ENCODE data around the gene ARHGAP10. TPM values are rescaled to one million over a fixed set of nuclear protein-coding genes. Genes with fewer than 3 reads are reported as not detected.

ARHGAP10 gene
- total RNA-seq, 1 experiment from 2014 or later, result 4.8 TPM

DNA sequence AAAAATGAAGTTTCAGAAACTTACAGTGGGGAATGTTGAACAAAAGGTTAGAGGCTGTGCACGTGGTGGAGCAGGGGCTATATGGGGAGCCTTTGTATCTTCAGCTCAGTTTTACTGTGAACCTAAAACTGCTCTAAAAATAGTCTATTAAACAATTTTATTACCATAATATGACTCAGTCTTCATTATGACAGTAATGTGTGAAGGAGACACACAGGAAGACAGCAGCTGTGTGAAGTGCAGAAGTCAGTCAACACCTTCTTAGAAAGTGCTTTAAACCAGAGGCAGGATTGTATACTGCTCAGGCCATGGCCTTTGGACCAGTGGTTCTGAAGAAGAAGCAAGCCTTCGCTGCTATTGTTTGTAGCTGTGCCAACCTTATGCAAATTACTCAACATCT is 89.7 kb downstream of the ARHGAP10 start:
- Histone ChIP-seq H3K27me3 (replicated peaks; ENCODE audit: insufficient read depth, low read depth, low read length, poor library complexity) (no peaks in the 10 kb centered on the region), H3K27ac (ENCODE audit: low read depth, low read length, poor library complexity, severe bottlenecking) (no peak overlapping the region)
- POLR2A ChIA-PET (ENCODE audit: low non-redundant PET), result no interaction called here

DNA sequence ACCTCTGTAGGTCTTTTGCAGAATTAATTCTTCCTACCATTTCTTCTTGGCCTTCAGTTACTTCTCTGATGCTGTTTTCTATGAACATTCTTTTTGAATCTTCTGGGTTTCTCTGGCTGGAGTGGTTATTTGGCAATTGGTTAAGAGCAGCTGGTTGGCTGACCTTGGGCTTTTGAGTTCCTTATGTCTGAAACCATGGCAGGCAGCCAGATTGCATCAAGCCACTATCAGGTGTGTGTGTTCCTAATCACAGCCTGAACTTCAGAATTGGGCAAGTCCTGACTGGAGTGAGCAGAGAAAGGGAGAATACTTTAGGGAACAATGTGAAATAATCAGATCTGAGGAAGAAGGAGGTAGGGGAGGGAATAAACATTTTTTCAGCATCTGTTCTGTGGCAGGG is 90.2 kb downstream of the ARHGAP10 start:
- no peaks in the 10 kb centered on the region for H3K36me3 ChIP-seq (ENCODE audit: insufficient read depth, low read length, poor library complexity, severe bottlenecking)
- intact Hi-C loops (cut with micrococcal nuclease; ENCODE audit: unreplicated experiment), result no loop called here
- no peak overlapping the region for H3K27ac ChIP-seq (ENCODE audit: low read depth, low read length, poor library complexity, severe bottlenecking)
- CTCF ChIA-PET, result no interaction called here
- POLR2A ChIA-PET (ENCODE audit: low non-redundant PET), result no interaction called here
- H3K9me3 ChIP-seq (ENCODE audit: low read depth, low read length, poor library complexity, severe bottlenecking), result no peaks in the 10 kb centered on the region
- H3K4me3 ChIP-seq (ENCODE audit: low read depth, low read length, poor library complexity, severe bottlenecking), result no peak overlapping the region
- TF ChIP-seq, protein P1, sequence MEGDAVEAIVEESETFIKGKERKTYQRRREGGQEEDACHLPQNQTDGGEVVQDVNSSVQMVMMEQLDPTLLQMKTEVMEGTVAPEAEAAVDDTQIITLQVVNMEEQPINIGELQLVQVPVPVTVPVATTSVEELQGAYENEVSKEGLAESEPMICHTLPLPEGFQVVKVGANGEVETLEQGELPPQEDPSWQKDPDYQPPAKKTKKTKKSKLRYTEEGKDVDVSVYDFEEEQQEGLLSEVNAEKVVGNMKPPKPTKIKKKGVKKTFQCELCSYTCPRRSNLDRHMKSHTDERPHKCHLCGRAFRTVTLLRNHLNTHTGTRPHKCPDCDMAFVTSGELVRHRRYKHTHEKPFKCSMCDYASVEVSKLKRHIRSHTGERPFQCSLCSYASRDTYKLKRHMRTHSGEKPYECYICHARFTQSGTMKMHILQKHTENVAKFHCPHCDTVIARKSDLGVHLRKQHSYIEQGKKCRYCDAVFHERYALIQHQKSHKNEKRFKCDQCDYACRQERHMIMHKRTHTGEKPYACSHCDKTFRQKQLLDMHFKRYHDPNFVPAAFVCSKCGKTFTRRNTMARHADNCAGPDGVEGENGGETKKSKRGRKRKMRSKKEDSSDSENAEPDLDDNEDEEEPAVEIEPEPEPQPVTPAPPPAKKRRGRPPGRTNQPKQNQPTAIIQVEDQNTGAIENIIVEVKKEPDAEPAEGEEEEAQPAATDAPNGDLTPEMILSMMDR (conservative IDR thresholded peaks at IDR 0.05; ENCODE audit: low read depth, low read length), result no peak
- no peak for TF ChIP-seq EZH2 (IDR thresholded peaks at IDR 0.05; ENCODE audit: borderline replicate concordance, low read depth, low read length, poor library complexity, severe bottlenecking)
- DNase-seq (ENCODE audit: low spot score), result no peak
- BruUV-seq (replicated peaks), result no TSS peak
- H3K4me1 ChIP-seq (ENCODE audit: insufficient read depth, low read length, poor library complexity, severe bottlenecking), result peaks cover 9% of the 10 kb centered on the region
- no peaks in the 10 kb centered on the region for H3K27me3 ChIP-seq (replicated peaks; ENCODE audit: insufficient read depth, low read depth, low read length, poor library complexity)

More for the DNA sequence above, 89.7 kb downstream of the ARHGAP10 start:
- Histone ChIP-seq H3K36me3 (ENCODE audit: insufficient read depth, low read length, poor library complexity, severe bottlenecking) (no peaks in the 10 kb centered on the region), H3K4me1 (ENCODE audit: insufficient read depth, low read length, poor library complexity, severe bottlenecking) (peaks cover 9% of the 10 kb centered on the region), H3K4me3 (ENCODE audit: low read depth, low read length, poor library complexity, severe bottlenecking) (no peak overlapping the region), H3K9me3 (ENCODE audit: low read depth, low read length, poor library complexity, severe bottlenecking) (no peaks in the 10 kb centered on the region)
- DNase-seq (ENCODE audit: low spot score), result no peak
- CTCF ChIA-PET, result no interaction called here
- intact Hi-C loops (cut with micrococcal nuclease; ENCODE audit: unreplicated experiment), result no loop called here
- TF ChIP-seq EZH2 (IDR thresholded peaks at IDR 0.05; ENCODE audit: borderline replicate concordance, low read depth, low read length, poor library complexity, severe bottlenecking), result no peak
- TF ChIP-seq, protein P1 (conservative IDR thresholded peaks at IDR 0.05; ENCODE audit: low read depth, low read length), result no peak
- BruUV-seq (replicated peaks), result no TSS peak

DNA sequence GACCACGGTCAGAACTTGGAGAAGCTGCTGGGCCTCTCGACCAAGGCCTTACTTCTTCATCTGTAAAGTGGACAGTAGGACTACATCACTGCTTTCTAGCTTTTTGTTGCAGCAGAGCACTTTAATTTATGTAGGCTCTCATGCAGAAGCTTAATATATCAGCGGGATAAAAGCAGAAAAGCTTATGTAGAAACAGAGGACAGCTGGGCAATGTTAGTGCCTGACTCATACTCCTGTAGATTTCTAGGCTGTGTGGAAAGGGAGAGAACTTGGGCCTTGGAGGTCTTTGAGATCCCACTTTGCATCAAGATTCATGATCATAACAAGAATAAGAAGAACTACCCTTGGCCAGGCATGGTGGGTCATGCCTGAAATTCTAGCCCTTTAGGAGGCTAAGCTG is 91.2 kb downstream of the ARHGAP10 start:
- no TSS peak for BruUV-seq (replicated peaks)
- no peaks in the 10 kb centered on the region for H3K27me3 ChIP-seq (replicated peaks; ENCODE audit: insufficient read depth, low read depth, low read length, poor library complexity)
- H3K4me1 ChIP-seq (ENCODE audit: insufficient read depth, low read length, poor library complexity, severe bottlenecking), result peaks cover 9% of the 10 kb centered on the region
- ChIA-PET POLR2A (ENCODE audit: low non-redundant PET) (no interaction called here), CTCF (no interaction called here)
- no peak overlapping the region for H3K4me3 ChIP-seq (ENCODE audit: low read depth, low read length, poor library complexity, severe bottlenecking)
- no peak for DNase-seq (ENCODE audit: low spot score)
- intact Hi-C loops (cut with micrococcal nuclease; ENCODE audit: unreplicated experiment), result no loop called here
- H3K27ac ChIP-seq (ENCODE audit: low read depth, low read length, poor library complexity, severe bottlenecking), result no peak overlapping the region
- TF ChIP-seq, protein P1 (conservative IDR thresholded peaks at IDR 0.05; ENCODE audit: low read depth, low read length), result no peak
- no peak for TF ChIP-seq EZH2 (IDR thresholded peaks at IDR 0.05; ENCODE audit: borderline replicate concordance, low read depth, low read length, poor library complexity, severe bottlenecking)
- no peaks in the 10 kb centered on the region for H3K9me3 ChIP-seq (ENCODE audit: low read depth, low read length, poor library complexity, severe bottlenecking)
- H3K36me3 ChIP-seq (ENCODE audit: insufficient read depth, low read length, poor library complexity, severe bottlenecking), result no peaks in the 10 kb centered on the region

Measured in A673 (cell line).